HepG2 (cell line): ENCODE data around the gene CCL22. TPM values are rescaled to one million over a fixed set of nuclear protein-coding genes. Genes with fewer than 3 reads are reported as not detected.

ENCODE experiments used
- BRCA1 ChIP-seq: sonication (generic); formaldehyde crosslinking; IDR thresholded peaks from 2 replicates; pipeline ENCODE4 v1.4.0; 2020; ENCODE audit warnings: missing genetic modification reagents
- DNMT3B ChIP-seq: conservative IDR thresholded peaks from 2 replicates; pipeline ENCODE4 v1.6.1; 2016; ENCODE audit warnings: missing biosample characterization, control low read depth
- FIP1L1 ChIP-seq: fragments of 200-400 bp; formaldehyde crosslinking; IDR thresholded peaks from 2 replicates; pipeline ENCODE4 v1.6.1; 2018; ENCODE audit warnings: low read depth, mild to moderate bottlenecking, low read length, moderate library complexity, borderline replicate concordance; ENCODE audit not compliant: insufficient read depth
- FLYWCH1 ChIP-seq: sonication (generic); formaldehyde crosslinking; IDR thresholded peaks from 2 replicates; pipeline ENCODE4 v1.8.1; 2023; ENCODE audit warnings: mild to moderate bottlenecking, missing genetic modification reagents
- FOXJ3 ChIP-seq: sonication (generic); formaldehyde crosslinking; IDR thresholded peaks from 2 replicates; pipeline ENCODE4 v1.4.0; 2020; ENCODE audit warnings: missing genetic modification reagents, mild to moderate bottlenecking, borderline replicate concordance
- SKIL ChIP-seq: sonication (generic); formaldehyde crosslinking; IDR thresholded peaks from 2 replicates; pipeline ENCODE4 v1.8.0; 2022; ENCODE audit warnings: missing genetic modification reagents, mild to moderate bottlenecking, moderate library complexity, borderline replicate concordance
- ZBTB33 ChIP-seq: sonication (generic); formaldehyde crosslinking; IDR thresholded peaks from 2 replicates; pipeline ENCODE4 v1.4.0; 2020; ENCODE audit warnings: missing genetic modification reagents
- ZKSCAN1 ChIP-seq: fragments of 150-350 bp; IDR thresholded peaks from 2 replicates; pipeline ENCODE4 v1.6.1; 2014; ENCODE audit warnings: low read length
- ZNF460 ChIP-seq: sonication (generic); formaldehyde crosslinking; IDR thresholded peaks from 2 replicates; pipeline ENCODE4 v1.5.1; 2020; ENCODE audit warnings: missing genetic modification reagents, mild to moderate bottlenecking, borderline replicate concordance
- ZNF484 ChIP-seq: sonication (generic); formaldehyde crosslinking; IDR thresholded peaks from 2 replicates; pipeline ENCODE4 v1.5.1; 2020; ENCODE audit warnings: mild to moderate bottlenecking, low read depth, missing genetic modification reagents, borderline replicate concordance
- ZNF776 ChIP-seq: sonication (generic); formaldehyde crosslinking; IDR thresholded peaks from 2 replicates; pipeline ENCODE4 v1.4.0; 2020; ENCODE audit warnings: mild to moderate bottlenecking, missing genetic modification reagents
- polyA plus RNA-seq, 8 experiments: library from polyadenylated mRNA; depleted of rRNA in 3 of 8; stranded (reverse) in 7 of 8; unstranded in 1 of 8; fragments of >200 nt; fragmentation: Illumina TruSeq in 4 of 8; extraction: Trizol in 4 of 8; gene quantifications; 2 replicates each; pipeline versions ENCODE4 v1.2.1 to v1.2.3, GENCODE V29; 2011 to 2016; ENCODE audit warnings: low read depth in 4 of 8, missing spikeins in 1 of 8, mixed read lengths in 1 of 8; ENCODE audit not compliant: insufficient read depth in 1 of 8
- total RNA-seq, 5 experiments: library from RNA; depleted of rRNA; stranded (reverse); fragments of >200 nt; fragmentation: Illumina TruSeq; extraction: Trizol; gene quantifications; 2 replicates each; pipeline ENCODE4 v1.2.3, GENCODE V29; 2016; ENCODE audit warnings: low read depth in 1 of 5
- TF ChIP-seq, protein P1 (sequence below): IDR thresholded peaks from 2 replicates; pipeline ENCODE4 v1.6.1; 2012; ENCODE audit warnings: inconsistent platforms
- TF ChIP-seq, protein P2 (sequence below): sonication (generic); formaldehyde crosslinking; IDR thresholded peaks from 2 replicates; pipeline ENCODE4 v1.4.0; 2020; ENCODE audit warnings: mild to moderate bottlenecking, missing genetic modification reagents
- TF ChIP-seq, protein P3 (sequence below): sonication (generic); formaldehyde crosslinking; IDR thresholded peaks from 2 replicates; pipeline ENCODE4 v1.9.0; 2021; ENCODE audit warnings: mild to moderate bottlenecking, missing genetic modification reagents
- TF ChIP-seq, protein P4 (sequence below): sonication (generic); formaldehyde crosslinking; IDR thresholded peaks from 2 replicates; pipeline ENCODE4 v1.8.1; 2022; ENCODE audit warnings: mild to moderate bottlenecking, missing genetic modification reagents

The CCL22 gene
- total and polyA plus RNA-seq, 2 of the 13 experiments (the other 11 are each of a cell fraction or from before 2014, with no cell fraction given), result not detected

- TF ChIP-seq ZBTB33 (CRISPR knock-in tag), result peak; percentile 70
- no peak; the same call in 1 of the 2 replicates for TF ChIP-seq FOXJ3
- no peak; the same call in 1 of the 2 replicates for TF ChIP-seq BRCA1 (CRISPR knock-in tag)
- no peak for TF ChIP-seq ZNF484
- TF ChIP-seq DNMT3B, result no peak
- no peak; the same call in 1 of the 2 replicates for TF ChIP-seq SKIL (CRISPR knock-in tag)
- TF ChIP-seq ZNF776 (CRISPR knock-in tag), result no peak
- TF ChIP-seq, protein P1, sequence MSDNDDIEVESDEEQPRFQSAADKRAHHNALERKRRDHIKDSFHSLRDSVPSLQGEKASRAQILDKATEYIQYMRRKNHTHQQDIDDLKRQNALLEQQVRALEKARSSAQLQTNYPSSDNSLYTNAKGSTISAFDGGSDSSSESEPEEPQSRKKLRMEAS, result peak; percentile 75
- no peak for TF ChIP-seq ZKSCAN1
- TF ChIP-seq FIP1L1, result no peak
- TF ChIP-seq, protein P2, sequence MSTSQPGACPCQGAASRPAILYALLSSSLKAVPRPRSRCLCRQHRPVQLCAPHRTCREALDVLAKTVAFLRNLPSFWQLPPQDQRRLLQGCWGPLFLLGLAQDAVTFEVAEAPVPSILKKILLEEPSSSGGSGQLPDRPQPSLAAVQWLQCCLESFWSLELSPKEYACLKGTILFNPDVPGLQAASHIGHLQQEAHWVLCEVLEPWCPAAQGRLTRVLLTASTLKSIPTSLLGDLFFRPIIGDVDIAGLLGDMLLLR (CRISPR knock-in tag), result peak; percentile 61; the same call in 1 of the 2 replicates
- TF ChIP-seq ZNF460 (CRISPR knock-in tag), result no peak
- TF ChIP-seq, protein P3, sequence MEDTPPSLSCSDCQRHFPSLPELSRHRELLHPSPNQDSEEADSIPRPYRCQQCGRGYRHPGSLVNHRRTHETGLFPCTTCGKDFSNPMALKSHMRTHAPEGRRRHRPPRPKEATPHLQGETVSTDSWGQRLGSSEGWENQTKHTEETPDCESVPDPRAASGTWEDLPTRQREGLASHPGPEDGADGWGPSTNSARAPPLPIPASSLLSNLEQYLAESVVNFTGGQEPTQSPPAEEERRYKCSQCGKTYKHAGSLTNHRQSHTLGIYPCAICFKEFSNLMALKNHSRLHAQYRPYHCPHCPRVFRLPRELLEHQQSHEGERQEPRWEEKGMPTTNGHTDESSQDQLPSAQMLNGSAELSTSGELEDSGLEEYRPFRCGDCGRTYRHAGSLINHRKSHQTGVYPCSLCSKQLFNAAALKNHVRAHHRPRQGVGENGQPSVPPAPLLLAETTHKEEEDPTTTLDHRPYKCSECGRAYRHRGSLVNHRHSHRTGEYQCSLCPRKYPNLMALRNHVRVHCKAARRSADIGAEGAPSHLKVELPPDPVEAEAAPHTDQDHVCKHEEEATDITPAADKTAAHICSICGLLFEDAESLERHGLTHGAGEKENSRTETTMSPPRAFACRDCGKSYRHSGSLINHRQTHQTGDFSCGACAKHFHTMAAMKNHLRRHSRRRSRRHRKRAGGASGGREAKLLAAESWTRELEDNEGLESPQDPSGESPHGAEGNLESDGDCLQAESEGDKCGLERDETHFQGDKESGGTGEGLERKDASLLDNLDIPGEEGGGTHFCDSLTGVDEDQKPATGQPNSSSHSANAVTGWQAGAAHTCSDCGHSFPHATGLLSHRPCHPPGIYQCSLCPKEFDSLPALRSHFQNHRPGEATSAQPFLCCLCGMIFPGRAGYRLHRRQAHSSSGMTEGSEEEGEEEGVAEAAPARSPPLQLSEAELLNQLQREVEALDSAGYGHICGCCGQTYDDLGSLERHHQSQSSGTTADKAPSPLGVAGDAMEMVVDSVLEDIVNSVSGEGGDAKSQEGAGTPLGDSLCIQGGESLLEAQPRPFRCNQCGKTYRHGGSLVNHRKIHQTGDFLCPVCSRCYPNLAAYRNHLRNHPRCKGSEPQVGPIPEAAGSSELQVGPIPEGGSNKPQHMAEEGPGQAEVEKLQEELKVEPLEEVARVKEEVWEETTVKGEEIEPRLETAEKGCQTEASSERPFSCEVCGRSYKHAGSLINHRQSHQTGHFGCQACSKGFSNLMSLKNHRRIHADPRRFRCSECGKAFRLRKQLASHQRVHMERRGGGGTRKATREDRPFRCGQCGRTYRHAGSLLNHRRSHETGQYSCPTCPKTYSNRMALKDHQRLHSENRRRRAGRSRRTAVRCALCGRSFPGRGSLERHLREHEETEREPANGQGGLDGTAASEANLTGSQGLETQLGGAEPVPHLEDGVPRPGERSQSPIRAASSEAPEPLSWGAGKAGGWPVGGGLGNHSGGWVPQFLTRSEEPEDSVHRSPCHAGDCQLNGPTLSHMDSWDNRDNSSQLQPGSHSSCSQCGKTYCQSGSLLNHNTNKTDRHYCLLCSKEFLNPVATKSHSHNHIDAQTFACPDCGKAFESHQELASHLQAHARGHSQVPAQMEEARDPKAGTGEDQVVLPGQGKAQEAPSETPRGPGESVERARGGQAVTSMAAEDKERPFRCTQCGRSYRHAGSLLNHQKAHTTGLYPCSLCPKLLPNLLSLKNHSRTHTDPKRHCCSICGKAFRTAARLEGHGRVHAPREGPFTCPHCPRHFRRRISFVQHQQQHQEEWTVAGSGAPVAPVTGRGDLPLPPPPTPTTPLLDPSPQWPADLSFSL (CRISPR knock-in tag), result no peak
- no peak for TF ChIP-seq FLYWCH1 (CRISPR knock-in tag)
- TF ChIP-seq, protein P4, sequence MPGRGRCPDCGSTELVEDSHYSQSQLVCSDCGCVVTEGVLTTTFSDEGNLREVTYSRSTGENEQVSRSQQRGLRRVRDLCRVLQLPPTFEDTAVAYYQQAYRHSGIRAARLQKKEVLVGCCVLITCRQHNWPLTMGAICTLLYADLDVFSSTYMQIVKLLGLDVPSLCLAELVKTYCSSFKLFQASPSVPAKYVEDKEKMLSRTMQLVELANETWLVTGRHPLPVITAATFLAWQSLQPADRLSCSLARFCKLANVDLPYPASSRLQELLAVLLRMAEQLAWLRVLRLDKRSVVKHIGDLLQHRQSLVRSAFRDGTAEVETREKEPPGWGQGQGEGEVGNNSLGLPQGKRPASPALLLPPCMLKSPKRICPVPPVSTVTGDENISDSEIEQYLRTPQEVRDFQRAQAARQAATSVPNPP, result peak; percentile 65; the same call in 1 of the 2 replicates
These were observed 14.7 kb downstream of the CCL22 start (continued) for GRCh38 chr16:57373117-57373947.
